Gastroesophageal sphincter (tissue), 3 donors: Measurements from ENCODE around the gene LRBA.

Experiments used
- POLR2A ChIP-seq, 2 donors: fragments of 450-650 bp; IDR thresholded peaks; one replicate each; pipeline ENCODE4 v1.6.1; 2017; ENCODE audit warnings: antibody characterized with exemption in 2 of 2, mild to moderate bottlenecking in 2 of 2, moderate library complexity in 1 of 2
- POLR2AphosphoS5 ChIP-seq: sonication (generic); formaldehyde crosslinking; IDR thresholded peaks from one replicate; pipeline ENCODE4 v1.6.1; 2017; ENCODE audit warnings: antibody characterized with exemption
- TF ChIP-seq, protein P1 (sequence below), 4 experiments: fragments of 200-600 bp in 2 of 4; fragments of 450-650 bp in 2 of 4; sonication (generic) in 1 of 4; IDR thresholded peaks; one replicate each; pipeline ENCODE4 v1.5.1; 2017 to 2019; ENCODE audit warnings: antibody characterized with exemption in 4 of 4, mild to moderate bottlenecking in 2 of 4, moderate library complexity in 2 of 4

DNA sequence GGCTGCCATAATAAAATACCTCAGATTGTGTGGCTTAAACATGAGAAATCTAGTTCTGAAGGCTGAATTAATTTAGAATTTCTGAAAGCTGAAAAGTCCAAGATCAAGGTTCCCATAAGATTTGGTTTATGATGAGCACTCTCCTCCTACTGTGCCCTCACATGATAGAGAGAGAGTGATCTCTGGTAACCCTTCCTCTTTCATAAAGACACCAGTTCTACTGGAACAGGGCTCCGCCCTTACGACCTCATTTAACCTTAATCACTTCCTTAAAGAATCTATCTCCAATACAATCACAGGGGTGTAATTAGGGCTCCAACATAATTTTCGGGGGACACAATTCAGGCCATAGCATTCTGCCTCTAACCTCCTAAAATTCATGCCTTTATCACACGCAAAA, 627.1 kb downstream of the LRBA start:
- TF ChIP-seq POLR2A (IDR thresholded peaks at IDR 0.05): no peak
- TF ChIP-seq, protein P1, sequence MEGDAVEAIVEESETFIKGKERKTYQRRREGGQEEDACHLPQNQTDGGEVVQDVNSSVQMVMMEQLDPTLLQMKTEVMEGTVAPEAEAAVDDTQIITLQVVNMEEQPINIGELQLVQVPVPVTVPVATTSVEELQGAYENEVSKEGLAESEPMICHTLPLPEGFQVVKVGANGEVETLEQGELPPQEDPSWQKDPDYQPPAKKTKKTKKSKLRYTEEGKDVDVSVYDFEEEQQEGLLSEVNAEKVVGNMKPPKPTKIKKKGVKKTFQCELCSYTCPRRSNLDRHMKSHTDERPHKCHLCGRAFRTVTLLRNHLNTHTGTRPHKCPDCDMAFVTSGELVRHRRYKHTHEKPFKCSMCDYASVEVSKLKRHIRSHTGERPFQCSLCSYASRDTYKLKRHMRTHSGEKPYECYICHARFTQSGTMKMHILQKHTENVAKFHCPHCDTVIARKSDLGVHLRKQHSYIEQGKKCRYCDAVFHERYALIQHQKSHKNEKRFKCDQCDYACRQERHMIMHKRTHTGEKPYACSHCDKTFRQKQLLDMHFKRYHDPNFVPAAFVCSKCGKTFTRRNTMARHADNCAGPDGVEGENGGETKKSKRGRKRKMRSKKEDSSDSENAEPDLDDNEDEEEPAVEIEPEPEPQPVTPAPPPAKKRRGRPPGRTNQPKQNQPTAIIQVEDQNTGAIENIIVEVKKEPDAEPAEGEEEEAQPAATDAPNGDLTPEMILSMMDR (IDR thresholded peaks at IDR 0.05): no peak
- TF ChIP-seq POLR2AphosphoS5: no peak
